WTC11 (cell line): Measurements from ENCODE around the gene MRPS22. TPM values are rescaled to one million over a fixed set of nuclear protein-coding genes. Genes with fewer than 3 reads are reported as not detected.

Experiments
- AR ChIP-seq: fragments of 250-450 bp; sonication (Bioruptor Pico); IDR thresholded peaks from 2 replicates; pipeline ENCODE4 v1.9.0; 2021; ENCODE audit warnings: mild to moderate bottlenecking
- E2F4 ChIP-seq: sonication (generic); formaldehyde crosslinking; IDR thresholded peaks from 2 replicates; pipeline ENCODE4 v1.8.1; 2022; ENCODE audit warnings: low read depth, mild to moderate bottlenecking, moderate library complexity, missing genetic modification reagents, borderline replicate concordance
- ESRRA ChIP-seq: sonication (generic); formaldehyde crosslinking; IDR thresholded peaks from 2 replicates; pipeline ENCODE4 v1.8.1; 2022; ENCODE audit warnings: mild to moderate bottlenecking, missing genetic modification reagents, borderline replicate concordance
- GTF2I ChIP-seq: fragments of 250-450 bp; sonication (Bioruptor Pico); conservative IDR thresholded peaks from 2 replicates; pipeline ENCODE4 v1.4.0; 2021; ENCODE audit warnings: mild to moderate bottlenecking
- NR2C2 ChIP-seq: sonication (generic); formaldehyde crosslinking; IDR thresholded peaks from 2 replicates; pipeline ENCODE4 v1.8.0; 2022; ENCODE audit warnings: mild to moderate bottlenecking, missing genetic modification reagents
- STAT6 ChIP-seq: sonication (generic); formaldehyde crosslinking; conservative IDR thresholded peaks from 2 replicates; pipeline ENCODE4 v1.8.1; 2023; ENCODE audit warnings: mild to moderate bottlenecking, low read depth, missing genetic modification reagents, moderate library complexity
- total RNA-seq: library from RNA; stranded (reverse); gene quantifications from 3 replicates; pipeline ENCODE4 v1.2.3, GENCODE V29; 2021
- TF ChIP-seq, protein P1 (sequence below): sonication (generic); formaldehyde crosslinking; IDR thresholded peaks from 2 replicates; pipeline ENCODE4 v1.8.0; 2023; ENCODE audit warnings: mild to moderate bottlenecking, missing genetic modification reagents
- TF ChIP-seq, protein P2 (sequence below): sonication (generic); formaldehyde crosslinking; IDR thresholded peaks from 2 replicates; pipeline ENCODE4 v1.8.1; 2023; ENCODE audit warnings: mild to moderate bottlenecking, missing genetic modification reagents, moderate library complexity
- TF ChIP-seq, protein P3 (sequence below): sonication (generic); formaldehyde crosslinking; conservative IDR thresholded peaks from 2 replicates; pipeline ENCODE4 v1.8.1; 2022; ENCODE audit warnings: mild to moderate bottlenecking, missing genetic modification reagents
- TF ChIP-seq, protein P4 (sequence below): fragments of 250-450 bp; sonication (Bioruptor Pico); IDR thresholded peaks from 2 replicates; pipeline ENCODE4 v2.1.2; 2022; ENCODE audit warnings: mild to moderate bottlenecking, moderate library complexity
- TF ChIP-seq, protein P5 (sequence below): fragments of 250-450 bp; sonication (Bioruptor Pico); IDR thresholded peaks from 2 replicates; pipeline ENCODE4 v1.9.0; 2021; ENCODE audit warnings: moderate library complexity, mild to moderate bottlenecking, inconsistent platforms, borderline replicate concordance
- TF ChIP-seq, protein P6 (sequence below): sonication (generic); formaldehyde crosslinking; IDR thresholded peaks from 2 replicates; pipeline ENCODE4 v1.8.1; 2023; ENCODE audit warnings: mild to moderate bottlenecking, missing genetic modification reagents

Gene MRPS22
- total RNA-seq, 1 experiment from 2014 or later: 44.6 TPM

DNA sequence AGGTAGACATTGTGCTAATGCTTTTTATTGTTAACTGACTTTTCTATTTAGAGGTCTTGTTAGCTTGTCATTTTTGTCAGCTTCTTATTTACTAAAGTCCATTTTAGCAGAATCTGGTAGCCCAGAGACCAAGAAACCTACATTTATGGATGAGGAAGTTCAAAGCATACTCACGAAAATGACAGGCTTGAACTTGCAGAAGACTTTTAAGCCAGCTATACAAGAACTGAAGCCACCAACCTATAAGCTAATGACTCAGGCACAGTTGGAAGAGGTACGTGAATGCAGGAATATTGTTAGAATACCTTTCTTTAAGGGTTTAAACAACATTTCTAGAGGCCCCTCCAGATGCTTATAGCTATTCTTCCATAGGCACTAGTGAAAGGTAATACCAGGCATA, 3.0 kb downstream of the MRPS22 start (continued):
- TF ChIP-seq STAT6 (CRISPR knock-in tag): no peak
- no peak for TF ChIP-seq ESRRA
- TF ChIP-seq E2F4 (CRISPR knock-in tag): no peak
- TF ChIP-seq, protein P1, sequence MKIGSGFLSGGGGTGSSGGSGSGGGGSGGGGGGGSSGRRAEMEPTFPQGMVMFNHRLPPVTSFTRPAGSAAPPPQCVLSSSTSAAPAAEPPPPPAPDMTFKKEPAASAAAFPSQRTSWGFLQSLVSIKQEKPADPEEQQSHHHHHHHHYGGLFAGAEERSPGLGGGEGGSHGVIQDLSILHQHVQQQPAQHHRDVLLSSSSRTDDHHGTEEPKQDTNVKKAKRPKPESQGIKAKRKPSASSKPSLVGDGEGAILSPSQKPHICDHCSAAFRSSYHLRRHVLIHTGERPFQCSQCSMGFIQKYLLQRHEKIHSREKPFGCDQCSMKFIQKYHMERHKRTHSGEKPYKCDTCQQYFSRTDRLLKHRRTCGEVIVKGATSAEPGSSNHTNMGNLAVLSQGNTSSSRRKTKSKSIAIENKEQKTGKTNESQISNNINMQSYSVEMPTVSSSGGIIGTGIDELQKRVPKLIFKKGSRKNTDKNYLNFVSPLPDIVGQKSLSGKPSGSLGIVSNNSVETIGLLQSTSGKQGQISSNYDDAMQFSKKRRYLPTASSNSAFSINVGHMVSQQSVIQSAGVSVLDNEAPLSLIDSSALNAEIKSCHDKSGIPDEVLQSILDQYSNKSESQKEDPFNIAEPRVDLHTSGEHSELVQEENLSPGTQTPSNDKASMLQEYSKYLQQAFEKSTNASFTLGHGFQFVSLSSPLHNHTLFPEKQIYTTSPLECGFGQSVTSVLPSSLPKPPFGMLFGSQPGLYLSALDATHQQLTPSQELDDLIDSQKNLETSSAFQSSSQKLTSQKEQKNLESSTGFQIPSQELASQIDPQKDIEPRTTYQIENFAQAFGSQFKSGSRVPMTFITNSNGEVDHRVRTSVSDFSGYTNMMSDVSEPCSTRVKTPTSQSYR (CRISPR knock-in tag): no peak
- TF ChIP-seq, protein P2, sequence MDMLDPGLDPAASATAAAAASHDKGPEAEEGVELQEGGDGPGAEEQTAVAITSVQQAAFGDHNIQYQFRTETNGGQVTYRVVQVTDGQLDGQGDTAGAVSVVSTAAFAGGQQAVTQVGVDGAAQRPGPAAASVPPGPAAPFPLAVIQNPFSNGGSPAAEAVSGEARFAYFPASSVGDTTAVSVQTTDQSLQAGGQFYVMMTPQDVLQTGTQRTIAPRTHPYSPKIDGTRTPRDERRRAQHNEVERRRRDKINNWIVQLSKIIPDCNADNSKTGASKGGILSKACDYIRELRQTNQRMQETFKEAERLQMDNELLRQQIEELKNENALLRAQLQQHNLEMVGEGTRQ (CRISPR knock-in tag): no peak
- TF ChIP-seq AR (CRISPR knock-in tag): no peak
- no peak for TF ChIP-seq NR2C2 (CRISPR knock-in tag)
- TF ChIP-seq, protein P3, sequence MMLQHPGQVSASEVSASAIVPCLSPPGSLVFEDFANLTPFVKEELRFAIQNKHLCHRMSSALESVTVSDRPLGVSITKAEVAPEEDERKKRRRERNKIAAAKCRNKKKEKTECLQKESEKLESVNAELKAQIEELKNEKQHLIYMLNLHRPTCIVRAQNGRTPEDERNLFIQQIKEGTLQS (CRISPR knock-in tag): no peak
- TF ChIP-seq GTF2I (CRISPR knock-in tag): no peak
- TF ChIP-seq, protein P4, sequence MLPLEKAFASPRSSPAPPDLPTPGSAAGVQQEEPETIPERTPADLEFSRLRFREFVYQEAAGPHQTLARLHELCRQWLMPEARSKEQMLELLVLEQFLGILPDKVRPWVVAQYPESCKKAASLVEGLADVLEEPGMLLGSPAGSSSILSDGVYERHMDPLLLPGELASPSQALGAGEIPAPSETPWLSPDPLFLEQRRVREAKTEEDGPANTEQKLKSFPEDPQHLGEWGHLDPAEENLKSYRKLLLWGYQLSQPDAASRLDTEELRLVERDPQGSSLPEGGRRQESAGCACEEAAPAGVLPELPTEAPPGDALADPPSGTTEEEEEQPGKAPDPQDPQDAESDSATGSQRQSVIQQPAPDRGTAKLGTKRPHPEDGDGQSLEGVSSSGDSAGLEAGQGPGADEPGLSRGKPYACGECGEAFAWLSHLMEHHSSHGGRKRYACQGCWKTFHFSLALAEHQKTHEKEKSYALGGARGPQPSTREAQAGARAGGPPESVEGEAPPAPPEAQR: no peak
- TF ChIP-seq, protein P5, sequence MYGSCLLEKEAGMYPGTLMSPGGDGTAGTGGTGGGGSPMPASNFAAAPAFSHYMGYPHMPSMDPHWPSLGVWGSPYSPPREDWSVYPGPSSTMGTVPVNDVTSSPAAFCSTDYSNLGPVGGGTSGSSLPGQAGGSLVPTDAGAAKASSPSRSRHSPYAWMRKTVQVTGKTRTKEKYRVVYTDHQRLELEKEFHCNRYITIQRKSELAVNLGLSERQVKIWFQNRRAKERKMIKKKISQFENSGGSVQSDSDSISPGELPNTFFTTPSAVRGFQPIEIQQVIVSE: no peak
- TF ChIP-seq, protein P6, sequence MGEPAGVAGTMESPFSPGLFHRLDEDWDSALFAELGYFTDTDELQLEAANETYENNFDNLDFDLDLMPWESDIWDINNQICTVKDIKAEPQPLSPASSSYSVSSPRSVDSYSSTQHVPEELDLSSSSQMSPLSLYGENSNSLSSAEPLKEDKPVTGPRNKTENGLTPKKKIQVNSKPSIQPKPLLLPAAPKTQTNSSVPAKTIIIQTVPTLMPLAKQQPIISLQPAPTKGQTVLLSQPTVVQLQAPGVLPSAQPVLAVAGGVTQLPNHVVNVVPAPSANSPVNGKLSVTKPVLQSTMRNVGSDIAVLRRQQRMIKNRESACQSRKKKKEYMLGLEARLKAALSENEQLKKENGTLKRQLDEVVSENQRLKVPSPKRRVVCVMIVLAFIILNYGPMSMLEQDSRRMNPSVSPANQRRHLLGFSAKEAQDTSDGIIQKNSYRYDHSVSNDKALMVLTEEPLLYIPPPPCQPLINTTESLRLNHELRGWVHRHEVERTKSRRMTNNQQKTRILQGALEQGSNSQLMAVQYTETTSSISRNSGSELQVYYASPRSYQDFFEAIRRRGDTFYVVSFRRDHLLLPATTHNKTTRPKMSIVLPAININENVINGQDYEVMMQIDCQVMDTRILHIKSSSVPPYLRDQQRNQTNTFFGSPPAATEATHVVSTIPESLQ (CRISPR knock-in tag): no peak
